ENCODE measurements around the gene LRRC37A3.
"Not testable (repeated sequence)": the region's sequence is repeated elsewhere in the genome, so short reads cannot be mapped to it uniquely, and the experiment has no call there.

LRRC37A3 gene

DNA sequence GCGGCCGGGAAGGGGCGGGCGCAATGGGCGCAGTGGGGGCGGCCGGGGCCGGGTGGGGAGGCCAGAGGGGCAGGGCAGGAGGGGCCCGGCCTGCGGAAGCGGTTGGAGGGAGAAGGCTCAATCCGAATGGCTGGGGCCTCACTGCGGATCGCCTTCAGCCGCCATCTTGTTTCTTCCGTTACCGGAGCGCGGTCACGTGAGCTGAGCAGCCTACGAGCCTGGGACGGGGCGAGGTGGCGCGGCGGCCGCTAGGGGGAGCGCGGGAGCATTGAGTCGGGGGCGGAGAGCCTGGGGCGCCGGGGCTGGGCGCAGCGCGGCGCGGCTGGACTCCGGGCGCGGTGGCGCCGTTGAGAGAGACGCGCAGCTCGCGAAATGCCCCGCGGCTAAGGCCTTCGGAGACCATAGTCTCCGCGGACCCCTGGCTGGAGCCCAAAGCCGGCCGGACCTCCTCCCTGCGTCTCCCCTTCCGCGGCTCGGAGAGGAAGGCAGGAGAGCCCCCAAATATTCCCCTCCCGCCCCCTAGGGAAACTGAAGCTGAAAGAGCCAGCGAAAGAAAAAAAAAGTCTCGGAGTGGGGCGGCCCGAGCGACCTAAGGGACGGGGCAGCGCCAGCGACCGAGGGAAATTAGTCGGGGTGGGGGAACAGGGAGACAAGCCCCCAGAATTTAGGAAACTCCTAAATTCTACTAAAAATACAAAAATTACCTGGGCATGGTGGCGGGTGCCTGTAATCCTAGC, at the start of gene LRRC37A3:
Gene LRRC37A3, minus strand, starts transcription at position 190 of the 737 bp plus-strand sequence. CDS start 22,221 bp downstream, outside the sequence.
- peak; percentile 39 for DNase-seq (ENCODE audit: low read depth, low spot score)
- H3K27ac ChIP-seq = peak within 1 kb of the TSS; percentile 78

DNA sequence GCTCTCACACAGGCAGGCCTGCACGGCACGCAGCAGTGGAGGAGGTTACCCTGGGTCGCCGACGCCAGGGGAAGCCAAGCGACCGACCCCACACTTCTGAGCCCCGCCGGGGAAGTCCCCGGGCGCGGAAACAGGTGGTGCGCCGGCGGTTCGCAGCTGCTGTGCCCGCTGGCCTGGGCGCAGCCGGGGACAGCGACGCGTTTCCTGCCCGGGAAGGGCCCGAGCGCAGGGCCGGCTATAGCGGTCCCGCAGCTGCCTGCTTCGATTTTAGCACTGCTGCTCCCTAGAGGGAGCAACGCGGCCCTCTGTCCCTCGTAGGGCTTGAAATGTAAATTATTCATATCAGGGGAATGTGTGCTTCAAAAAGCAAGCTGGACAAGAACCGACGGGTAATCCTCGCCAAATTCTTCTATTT, 46.6 kb upstream of the LRRC37A3 start:
- peak overlapping the region; percentile 53 for H3K27ac ChIP-seq
- DNase-seq (ENCODE audit: low read depth, low spot score) = not testable (repeated sequence)

DNA sequence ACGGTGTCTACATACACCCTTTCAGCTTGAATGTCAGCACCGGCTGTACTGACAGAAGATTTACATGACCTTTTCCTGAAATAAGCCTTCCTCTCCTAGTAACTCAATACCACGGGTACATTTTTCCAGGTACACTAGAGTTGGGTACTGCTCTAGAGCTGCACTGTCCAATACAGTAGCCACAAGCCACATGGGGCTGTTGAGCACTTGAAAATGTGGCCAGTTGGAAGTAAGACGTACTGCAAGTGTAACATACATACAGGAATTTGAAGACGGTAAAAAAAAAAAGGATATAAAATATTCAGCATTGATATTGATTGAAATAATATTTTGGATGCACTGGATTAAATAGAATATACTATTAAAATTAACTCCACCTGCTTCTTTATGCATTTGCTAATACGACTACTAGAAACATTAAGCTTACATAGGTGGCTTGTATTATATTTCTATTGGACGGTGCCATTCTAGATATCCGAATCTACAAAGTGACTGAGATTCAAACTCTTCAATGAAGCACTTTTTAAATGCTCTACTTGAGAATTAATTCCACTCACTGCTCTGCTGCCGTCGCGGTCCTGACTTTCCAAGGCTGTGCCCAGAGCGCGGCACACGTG, 46.1 kb upstream of the LRRC37A3 start:
- DNase-seq (ENCODE audit: low read depth, low spot score) = not testable (repeated sequence)
- H3K27ac ChIP-seq = peak overlapping the region; percentile 53

DNA sequence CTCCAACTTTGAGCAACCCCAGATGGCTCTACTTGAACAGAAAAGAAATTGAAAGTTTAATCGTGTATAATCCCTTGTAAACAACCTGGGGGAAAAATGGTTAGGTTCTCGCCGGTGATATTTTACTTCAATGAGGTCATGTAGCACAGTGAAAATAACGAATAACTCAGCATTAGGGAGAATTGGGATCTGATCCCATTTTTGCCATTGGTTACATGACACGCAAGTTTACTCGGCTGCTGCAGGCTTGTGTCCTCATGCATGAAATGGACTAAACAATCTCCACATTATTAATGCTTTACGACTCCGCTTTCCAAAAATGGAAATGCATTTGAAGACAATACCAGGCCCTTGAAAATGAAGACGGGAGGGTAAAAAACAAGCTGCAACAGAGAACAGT, 45.5 kb upstream of the LRRC37A3 start:
- DNase-seq (ENCODE audit: low read depth, low spot score) = no peak
- no peak overlapping the region for H3K27ac ChIP-seq

DNA sequence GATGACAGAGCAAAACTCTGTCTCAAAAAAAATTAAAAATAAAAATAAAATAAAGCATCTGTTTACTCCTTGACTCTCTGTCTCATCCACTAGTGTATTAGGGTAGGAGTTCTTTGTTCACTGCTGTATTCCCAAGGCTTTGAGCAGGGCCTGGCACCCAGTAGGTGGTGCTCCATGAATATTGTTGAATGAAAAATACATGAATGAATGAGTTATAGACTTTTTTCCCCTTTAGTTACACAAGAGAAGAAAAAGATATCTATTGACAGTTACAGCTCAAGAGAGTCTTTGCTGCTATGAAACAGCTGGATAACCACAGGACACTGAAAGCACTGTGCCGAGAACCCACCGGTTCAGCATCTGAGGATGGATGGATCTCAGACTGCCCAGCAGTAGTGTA, 44.5 kb upstream of the LRRC37A3 start:
- not testable (repeated sequence) for H3K27ac ChIP-seq; DNase-seq (ENCODE audit: low read depth, low spot score)

DNA sequence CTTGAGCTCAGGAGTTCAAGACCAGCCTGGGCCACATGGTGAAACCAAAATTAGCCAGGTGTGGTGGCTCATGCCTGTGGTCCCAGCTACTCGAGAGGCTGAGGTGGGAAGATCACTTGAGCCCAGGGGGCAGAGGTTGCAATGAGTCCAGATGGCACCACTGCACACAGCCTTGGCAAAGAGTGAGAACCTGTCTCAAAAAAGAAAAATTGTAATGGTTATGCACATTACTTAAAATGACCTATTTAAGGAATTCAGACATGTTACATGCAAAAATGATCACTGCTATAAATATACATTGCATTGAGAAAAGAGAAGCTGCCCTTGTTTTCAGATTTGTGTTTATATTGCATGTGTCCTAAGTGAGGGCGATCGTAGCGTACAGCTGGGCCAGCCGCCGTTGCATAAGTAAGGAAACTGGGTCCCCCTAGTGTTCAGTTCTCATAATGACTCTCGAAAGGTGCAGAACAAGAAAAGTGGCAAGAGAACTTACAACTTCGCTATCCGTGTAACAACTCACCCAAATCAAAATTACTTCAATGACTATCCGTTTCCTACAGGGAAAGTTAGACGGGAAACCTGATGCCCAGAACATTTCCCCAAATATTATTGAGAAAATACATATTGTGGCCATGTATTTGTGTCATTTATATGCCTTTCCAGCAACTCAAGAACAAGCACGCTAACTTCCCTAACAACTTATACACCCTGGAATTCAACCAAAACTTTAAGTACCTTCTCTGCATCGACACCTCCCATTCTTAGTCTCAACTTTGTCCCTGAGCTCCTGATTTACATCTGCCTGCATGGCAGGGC, 42.5 kb upstream of the LRRC37A3 start:
- DNase-seq (ENCODE audit: low read depth, low spot score); H3K27ac ChIP-seq: not testable (repeated sequence)

DNA sequence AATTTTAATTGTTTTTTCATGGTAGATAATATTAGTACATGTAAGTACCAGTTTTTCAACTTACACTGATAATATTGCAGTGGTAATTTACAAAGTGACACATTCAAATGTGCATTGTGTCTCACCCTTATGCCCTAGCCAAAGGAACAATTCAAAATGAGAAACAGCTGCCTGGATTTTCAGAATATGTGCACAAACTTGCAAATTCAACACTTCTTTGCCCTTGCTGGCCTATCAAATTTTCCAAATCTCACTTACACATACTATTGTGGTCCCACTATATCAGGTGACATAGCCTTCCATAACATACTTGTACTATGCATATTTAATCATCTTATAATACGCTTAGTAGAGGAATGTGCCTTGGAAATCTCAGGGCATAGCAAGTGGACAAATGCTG, 32.6 kb upstream of the LRRC37A3 start:
- DNase-seq (ENCODE audit: low read depth, low spot score) = no peak

DNA sequence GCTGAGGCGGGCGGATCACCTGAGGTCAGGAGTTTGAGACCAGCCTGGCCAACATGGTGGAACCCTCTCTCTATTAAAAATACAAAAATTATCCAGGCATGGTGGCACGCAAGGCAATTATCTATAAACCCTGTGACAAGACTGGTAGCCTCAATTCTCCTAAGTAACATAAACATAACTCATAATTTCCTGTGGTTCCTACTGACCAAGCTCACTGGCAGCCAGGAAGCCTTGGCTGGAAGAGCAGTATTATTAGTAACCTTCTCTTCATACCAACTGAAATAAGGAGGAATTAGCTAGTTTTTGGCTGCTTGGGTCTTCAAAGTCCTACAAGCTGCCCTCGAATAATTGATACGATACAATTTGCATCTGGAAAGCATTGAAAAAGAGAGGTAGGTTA, 31.6 kb upstream of the LRRC37A3 start:
- no peak overlapping the region for H3K27ac ChIP-seq
- DNase-seq (ENCODE audit: low read depth, low spot score) = no peak

More for the DNA sequence above, 32.6 kb upstream of the LRRC37A3 start:
- H3K27ac ChIP-seq = no peak overlapping the region

DNA sequence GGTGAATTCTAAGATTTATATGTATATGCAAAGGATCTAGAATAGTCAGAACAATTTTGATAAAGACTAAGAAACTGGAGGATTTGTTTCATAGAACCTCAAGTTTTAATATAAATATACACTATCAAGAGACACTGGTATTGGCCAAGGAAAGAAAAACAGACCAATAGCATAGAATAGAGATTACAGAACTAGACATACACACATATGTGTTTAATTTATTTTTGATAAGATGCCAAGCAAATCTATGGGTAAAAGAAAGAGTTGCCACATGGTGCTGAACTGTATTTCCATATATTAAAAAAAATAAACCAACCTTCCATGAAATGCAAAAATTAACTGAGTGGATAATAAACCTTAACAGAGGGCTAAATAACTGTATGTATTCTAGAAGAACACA, 27.9 kb upstream of the LRRC37A3 start:
- no peak for DNase-seq (ENCODE audit: low read depth, low spot score)
- no peak overlapping the region for H3K27ac ChIP-seq

DNA sequence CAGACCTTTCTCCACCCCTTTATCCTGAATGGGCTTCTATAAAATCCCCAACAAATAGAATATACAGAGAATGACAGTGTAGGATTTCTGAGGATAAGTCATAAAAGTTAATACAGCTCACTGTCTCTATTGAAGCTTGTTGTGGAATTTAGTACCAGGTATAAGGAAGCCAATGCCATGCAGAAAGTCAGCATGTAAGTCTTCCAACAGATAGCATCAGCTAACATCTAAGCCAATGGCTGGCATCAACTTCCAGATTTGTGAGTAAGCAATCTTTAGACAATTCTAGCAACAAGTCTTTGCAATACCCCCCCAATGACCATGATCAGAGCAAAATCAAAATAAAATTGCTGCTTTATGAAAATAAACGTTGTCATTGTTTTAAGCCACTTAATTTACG, 22.5 kb upstream of the LRRC37A3 start:
- no peak for DNase-seq (ENCODE audit: low read depth, low spot score)

DNA sequence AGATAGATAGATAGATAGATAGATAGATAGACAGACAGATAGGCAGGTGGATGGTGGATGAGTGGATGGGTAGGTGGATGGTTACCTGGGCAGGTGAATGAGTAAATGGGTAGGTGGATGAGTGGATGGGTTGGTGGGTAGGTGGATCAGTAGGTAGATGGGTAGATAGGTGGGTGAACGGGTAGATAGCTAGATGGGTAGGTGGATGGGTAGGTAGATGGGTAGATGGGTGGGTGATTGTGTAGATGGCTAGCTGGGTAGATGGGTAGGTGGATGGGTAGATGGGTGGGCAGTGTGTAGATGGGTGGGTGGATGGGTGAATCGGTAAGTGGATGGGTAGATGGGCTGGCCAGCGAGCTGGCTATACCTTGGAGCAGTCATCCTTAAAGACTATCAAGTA, 21.8 kb upstream of the LRRC37A3 start:
- H3K27ac ChIP-seq = no peak overlapping the region
- no peak for DNase-seq (ENCODE audit: low read depth, low spot score)

More for the DNA sequence above, 22.5 kb upstream of the LRRC37A3 start:
- H3K27ac ChIP-seq = no peak overlapping the region

DNA sequence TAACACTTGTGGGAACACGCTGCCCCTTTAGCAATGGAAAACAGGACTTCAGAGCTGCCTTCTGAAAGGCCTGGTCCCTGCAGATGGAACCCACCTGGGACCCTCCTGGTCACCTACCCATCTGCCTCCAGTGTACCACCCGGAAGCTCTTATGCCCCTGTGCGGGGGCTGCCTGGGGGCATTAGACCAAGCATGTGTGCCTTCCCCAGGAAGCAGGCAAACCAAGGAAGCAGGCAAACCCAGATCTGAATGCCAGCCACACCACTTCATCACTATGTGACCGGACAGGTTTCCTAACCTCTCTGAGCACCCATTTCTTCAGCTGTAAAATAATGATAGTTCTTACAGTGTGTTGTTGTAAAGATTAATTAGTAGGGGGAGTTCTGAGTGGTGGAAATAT, 20.8 kb upstream of the LRRC37A3 start:
- H3K27ac ChIP-seq = peak overlapping the region; percentile 47
- no peak for DNase-seq (ENCODE audit: low read depth, low spot score)

DNA sequence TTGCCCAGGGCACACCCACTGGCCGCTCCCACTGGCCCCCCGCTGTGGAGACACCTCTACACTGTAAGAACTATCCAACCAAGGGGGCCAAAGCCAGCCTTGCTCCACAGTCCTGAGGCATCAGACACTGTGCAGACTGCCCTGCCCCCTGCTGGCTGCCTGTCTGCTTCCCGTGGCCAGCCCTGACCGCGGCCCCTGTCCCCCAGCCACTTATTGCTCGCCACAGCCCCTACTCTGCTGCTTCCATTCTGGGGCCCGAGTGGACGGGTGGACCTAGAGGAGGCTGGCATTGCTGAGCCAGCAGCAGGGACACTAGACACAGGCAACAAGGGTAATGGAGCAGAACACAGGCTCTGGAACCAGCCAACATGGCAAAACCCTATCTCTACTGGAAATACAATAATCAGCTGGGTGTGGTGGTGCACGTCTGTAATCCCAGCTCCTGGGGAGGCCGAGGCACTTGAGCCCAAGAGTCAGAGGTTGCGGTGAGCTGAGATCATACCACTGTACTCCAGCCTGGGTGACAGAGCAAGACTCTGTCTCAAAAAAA, 19.7 kb upstream of the LRRC37A3 start:
- H3K27ac ChIP-seq = peak overlapping the region; percentile 48
- DNase-seq (ENCODE audit: low read depth, low spot score) = no peak

DNA sequence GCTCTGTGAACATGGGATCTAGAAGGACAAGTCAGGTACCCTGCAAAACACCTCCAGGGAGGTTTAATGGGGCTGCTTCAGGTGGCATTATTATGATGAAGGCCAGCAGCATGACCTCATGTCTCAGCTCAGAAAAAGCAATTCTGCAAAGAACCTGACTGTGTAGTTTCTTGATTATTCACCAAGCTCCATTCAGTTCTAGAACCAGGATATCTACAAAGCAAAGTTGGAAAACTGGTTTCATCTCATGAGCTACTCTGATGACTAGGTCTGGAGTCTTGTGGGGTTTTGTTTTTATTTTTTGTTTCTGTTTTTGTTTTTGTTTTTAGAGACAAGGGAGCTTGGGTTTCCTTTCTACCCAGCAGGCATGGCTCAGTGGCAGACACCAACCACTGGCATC, 19.0 kb upstream of the LRRC37A3 start:
- DNase-seq (ENCODE audit: low read depth, low spot score) = peak; percentile 31
- peak overlapping the region; percentile 48 for H3K27ac ChIP-seq

DNA sequence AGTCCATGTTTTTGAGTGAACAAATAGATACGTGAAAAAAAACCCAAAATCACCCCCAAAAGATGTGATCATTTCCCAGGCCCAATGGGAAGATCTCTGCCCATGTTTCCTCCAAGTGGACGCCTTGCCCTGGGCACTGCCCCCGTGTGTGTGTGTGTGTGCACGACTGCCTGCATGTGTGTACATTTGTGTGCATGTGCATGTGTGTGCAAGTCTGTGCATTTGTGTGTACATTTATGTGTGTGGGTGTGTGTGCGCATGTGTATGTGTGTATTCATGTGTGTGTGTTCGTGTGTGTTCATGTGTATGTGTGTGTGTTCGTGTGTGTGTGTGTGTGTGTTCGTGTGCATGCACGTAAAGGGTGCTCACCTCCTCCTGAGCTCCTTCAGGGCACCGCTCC, 16.8 kb upstream of the LRRC37A3 start:
- no peak for DNase-seq (ENCODE audit: low read depth, low spot score)

DNA sequence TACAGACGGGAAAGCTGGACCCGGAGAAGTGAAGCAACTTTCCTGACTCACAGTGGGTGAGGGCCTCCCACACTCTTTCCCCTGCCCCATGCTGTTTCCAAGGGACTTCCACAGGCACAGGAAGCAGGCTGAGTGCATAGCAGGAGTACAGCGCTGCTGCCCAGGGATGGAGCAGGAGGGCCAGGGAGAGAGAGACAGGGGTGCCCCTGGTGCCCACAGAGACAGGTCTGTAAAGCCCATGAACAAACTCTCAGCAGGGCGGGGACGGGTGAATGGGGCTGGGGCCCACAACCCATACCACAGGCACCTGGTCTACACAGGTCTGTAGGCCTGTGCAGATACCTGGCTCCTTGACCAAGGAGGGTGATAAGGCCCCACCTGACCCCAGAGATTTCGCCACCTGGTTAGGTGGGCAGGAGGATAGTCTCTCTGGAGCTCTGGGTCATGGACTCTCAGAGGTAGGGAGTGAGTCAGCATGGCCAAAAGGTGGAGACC, 15.1 kb upstream of the LRRC37A3 start:
- H3K27ac ChIP-seq; DNase-seq (ENCODE audit: low read depth, low spot score): not testable (repeated sequence)

More for the DNA sequence above, 16.8 kb upstream of the LRRC37A3 start:
- H3K27ac ChIP-seq = no peak overlapping the region

DNA sequence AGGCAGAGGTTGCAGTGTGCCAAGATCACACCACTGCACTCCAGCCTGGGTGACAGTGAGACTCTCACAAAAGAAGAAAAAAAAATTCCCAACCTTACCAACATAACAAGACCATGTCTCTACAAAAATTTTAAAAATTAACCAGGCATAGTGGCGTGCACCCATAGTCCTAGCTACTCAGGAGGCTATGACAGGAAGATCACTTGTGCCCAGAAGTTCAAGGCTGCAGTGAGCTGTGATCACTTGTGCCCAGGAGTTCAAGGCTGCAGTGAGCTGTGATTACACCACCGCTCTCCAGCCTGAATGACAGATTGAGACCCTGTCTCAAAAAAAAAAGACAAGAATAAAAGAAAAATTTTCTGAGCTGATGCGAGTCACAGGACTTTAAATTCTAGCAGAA, 13.6 kb upstream of the LRRC37A3 start:
- H3K27ac ChIP-seq = not testable (repeated sequence)

DNA sequence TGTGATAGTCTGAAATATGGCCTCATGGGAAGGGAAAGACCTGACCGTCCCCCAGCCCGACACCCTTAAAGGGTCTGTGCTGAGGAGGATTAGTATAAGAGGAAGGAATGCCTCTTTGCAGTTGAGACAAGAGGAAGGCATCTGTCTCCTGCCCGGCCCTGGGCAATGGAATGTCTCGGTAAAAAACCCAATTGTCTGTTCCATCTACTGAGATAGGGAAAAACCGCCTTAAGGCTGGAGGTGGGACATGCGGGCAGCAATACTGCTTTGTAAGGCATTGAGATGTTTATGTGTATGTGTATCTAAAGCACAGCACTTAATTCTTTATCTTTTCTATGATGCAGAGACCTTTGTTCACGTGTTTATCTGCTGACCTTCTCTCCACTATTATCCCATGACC, 11.1 kb upstream of the LRRC37A3 start:
- not testable (repeated sequence) for DNase-seq (ENCODE audit: low read depth, low spot score)

More for the DNA sequence above, 13.6 kb upstream of the LRRC37A3 start:
- not testable (repeated sequence) for DNase-seq (ENCODE audit: low read depth, low spot score)

DNA sequence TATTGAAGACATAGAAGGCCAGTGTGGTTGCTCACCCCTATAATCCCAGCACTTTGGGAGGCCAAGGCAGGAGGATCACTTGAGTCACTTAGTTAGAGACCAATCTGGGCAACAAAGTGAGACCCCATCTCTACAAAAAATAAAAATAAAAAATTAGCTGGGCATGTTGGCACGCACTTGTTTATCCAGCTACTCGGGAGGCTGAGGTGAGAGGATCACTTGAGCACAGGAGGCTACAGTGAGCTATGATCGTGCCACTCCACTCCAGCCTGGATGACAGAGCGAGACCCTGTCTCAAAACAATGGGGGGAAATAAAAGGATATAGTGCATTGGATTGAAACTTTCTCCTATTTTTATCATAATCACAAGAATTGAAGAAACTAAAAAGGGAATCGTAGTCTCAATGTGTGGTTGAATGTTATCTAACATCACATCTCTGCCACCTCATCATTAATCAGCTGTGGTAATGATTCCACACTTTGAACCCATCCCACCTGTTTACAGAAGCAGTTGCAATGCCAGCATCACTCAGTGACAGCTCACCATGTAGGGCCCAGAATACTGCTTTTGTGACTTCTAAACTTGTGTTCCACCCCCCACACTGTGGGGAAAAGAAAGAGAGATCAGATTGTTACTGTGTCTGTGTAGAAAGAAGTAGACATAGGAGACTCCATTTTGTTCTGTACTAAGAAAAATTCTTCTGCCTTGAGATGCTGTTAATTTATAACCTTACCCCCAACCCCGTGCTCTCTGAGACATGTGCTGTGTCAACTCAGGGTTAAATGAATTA, 10.3 kb upstream of the LRRC37A3 start:
- DNase-seq (ENCODE audit: low read depth, low spot score) = peak; percentile 33
- peak overlapping the region; percentile 48 for H3K27ac ChIP-seq

More for the DNA sequence above, 11.1 kb upstream of the LRRC37A3 start:
- H3K27ac ChIP-seq = peak overlapping the region; percentile 48
